Measurements from ENCODE around the gene NCLN.

DNA sequence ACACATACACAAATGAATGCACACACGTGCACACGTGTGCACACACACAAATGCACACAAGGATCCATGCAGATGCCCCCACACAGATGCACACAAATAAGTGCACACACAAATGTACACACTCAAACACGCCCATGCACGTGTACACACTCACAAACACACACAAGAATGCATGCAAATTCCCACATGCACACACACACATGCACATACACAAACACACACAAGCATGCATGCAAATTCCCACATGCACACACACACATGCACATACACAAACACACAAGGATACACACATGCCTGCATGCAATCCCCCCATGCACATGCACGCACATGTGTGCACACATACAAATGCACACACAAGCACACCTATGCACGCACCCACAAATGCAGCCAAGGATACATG is 36.6 kb upstream of the NCLN start:
- TF ChIP-seq, protein P1, sequence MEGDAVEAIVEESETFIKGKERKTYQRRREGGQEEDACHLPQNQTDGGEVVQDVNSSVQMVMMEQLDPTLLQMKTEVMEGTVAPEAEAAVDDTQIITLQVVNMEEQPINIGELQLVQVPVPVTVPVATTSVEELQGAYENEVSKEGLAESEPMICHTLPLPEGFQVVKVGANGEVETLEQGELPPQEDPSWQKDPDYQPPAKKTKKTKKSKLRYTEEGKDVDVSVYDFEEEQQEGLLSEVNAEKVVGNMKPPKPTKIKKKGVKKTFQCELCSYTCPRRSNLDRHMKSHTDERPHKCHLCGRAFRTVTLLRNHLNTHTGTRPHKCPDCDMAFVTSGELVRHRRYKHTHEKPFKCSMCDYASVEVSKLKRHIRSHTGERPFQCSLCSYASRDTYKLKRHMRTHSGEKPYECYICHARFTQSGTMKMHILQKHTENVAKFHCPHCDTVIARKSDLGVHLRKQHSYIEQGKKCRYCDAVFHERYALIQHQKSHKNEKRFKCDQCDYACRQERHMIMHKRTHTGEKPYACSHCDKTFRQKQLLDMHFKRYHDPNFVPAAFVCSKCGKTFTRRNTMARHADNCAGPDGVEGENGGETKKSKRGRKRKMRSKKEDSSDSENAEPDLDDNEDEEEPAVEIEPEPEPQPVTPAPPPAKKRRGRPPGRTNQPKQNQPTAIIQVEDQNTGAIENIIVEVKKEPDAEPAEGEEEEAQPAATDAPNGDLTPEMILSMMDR (IDR thresholded peaks at IDR 0.05; ENCODE audit: low read length) = no peak
- no peak for TF ChIP-seq EZH2 (IDR thresholded peaks at IDR 0.05; ENCODE audit: borderline replicate concordance, low read length)
